ENCODE data around the gene SSTR4. TPM values are rescaled to one million over a fixed set of nuclear protein-coding genes. Genes with fewer than 3 reads are reported as not detected.

Gene SSTR4
- total RNA-seq, 1 donor: not detected

DNA sequence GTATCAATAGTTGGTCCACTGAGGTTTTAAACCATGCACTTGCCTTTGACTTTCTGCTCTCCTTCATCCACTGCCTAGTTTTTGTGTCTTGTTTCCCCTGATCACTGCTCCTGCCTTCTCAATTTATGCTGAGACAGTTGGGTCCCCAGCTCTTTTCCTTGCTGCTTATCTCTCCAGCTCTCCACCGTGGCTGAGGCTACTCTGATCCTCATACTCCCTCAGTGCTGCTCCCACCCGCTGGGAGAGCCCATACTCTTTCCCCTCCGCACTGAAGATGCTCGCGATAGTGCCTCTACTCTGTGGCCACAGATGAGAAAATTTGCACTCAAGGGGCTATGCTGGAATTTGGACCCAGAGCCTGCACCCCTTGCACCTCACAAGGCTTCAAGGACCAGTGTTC is 17.8 kb downstream of the SSTR4 start:
- H3K4me3 ChIP-seq (ENCODE audit: low read depth, low read length): no peak overlapping the region
- no peak for DNase-seq (ENCODE audit: low read depth)
- TF ChIP-seq, protein P1, sequence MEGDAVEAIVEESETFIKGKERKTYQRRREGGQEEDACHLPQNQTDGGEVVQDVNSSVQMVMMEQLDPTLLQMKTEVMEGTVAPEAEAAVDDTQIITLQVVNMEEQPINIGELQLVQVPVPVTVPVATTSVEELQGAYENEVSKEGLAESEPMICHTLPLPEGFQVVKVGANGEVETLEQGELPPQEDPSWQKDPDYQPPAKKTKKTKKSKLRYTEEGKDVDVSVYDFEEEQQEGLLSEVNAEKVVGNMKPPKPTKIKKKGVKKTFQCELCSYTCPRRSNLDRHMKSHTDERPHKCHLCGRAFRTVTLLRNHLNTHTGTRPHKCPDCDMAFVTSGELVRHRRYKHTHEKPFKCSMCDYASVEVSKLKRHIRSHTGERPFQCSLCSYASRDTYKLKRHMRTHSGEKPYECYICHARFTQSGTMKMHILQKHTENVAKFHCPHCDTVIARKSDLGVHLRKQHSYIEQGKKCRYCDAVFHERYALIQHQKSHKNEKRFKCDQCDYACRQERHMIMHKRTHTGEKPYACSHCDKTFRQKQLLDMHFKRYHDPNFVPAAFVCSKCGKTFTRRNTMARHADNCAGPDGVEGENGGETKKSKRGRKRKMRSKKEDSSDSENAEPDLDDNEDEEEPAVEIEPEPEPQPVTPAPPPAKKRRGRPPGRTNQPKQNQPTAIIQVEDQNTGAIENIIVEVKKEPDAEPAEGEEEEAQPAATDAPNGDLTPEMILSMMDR (IDR thresholded peaks at IDR 0.05; ENCODE audit: insufficient read depth, low read length): no peak

DNA sequence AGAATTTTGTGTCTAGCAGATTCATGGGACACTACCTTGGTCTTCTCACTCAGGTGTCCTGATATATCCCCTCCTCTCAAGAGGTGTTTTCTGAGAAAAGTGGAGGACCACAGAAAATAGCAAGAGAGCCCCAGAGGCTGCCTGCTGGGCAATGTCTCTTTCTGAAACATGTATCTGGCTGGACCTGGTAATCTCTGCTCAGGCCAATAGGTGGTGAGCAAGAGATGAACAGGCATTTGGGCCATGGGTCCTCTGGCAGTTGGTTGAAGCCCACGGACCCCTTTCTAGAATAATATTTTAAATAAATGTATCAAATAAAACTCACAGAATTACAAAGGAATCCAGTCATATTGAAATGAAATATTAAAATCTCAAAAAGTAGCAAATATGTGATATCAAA is 23.1 kb downstream of the SSTR4 start:
- TF ChIP-seq, protein P1 (IDR thresholded peaks at IDR 0.05; ENCODE audit: insufficient read depth, low read length): no peak
- H3K4me3 ChIP-seq (ENCODE audit: low read depth, low read length): no peak overlapping the region
- DNase-seq (ENCODE audit: low read depth): no peak

DNA sequence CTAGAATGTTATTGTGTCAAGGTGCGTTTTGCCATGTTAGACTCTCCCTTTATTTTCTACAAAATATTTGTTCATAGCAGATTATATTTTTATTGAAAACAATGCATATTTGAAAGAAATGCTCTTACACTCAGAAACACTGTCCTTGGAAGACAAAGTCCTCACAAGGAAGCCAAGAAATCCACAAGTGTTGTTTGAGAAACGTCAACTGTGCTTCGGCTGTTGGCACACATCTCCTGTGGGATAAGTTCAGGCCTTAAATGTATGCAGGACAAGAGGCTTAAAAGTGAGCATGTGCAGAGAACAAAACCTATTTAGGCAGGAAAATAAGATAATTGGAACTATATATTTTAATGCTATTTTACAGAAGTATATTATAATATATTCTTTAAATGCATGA is 23.9 kb downstream of the SSTR4 start:
- TF ChIP-seq, protein P1 (IDR thresholded peaks at IDR 0.05; ENCODE audit: insufficient read depth, low read length): no peak
- no peak overlapping the region for H3K4me3 ChIP-seq (ENCODE audit: low read depth, low read length)
- DNase-seq (ENCODE audit: low read depth): no peak

DNA sequence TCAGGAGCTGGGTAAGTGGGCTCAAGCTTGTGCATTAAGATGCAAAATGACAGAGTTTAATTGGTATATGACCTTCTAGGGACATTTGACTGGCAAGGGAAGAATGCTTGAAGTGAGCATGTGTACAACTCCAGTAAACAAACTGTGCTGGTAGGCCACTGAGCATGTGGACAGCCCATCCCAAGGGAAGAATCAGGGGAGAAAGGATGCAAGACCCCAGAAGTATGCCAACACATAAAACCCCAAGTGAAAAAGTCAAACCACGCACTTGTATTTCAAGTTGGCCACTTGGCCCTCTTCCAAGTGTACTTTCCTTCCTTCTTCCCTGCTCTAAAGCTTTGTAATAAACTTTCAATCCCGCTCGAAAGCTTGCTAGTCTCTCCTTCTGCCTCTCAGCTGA is 24.7 kb downstream of the SSTR4 start:
- H3K4me3 ChIP-seq (ENCODE audit: low read depth, low read length): no peak overlapping the region
- DNase-seq (ENCODE audit: low read depth): no peak
- TF ChIP-seq, protein P1 (IDR thresholded peaks at IDR 0.05; ENCODE audit: insufficient read depth, low read length): no peak

DNA sequence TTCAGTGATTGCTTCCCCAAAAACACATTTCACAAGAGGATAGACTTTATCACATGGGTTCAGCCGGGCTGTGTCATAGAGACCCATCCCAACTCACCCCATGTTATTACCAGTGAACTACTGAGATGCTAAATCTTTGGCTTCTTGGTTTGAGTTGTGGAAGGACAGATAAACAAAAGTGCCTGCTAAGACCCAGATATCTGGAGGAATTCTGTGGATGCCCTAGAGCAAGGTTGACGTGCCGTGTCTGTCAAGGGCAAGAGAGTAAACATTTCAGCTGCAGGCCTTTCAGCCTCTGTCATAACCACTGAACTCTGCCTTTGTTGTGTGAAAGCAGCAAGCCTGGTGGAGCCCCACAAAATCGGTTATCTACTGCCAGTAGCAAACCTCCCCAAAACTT is 25.5 kb downstream of the SSTR4 start:
- DNase-seq (ENCODE audit: low read depth): no peak
- TF ChIP-seq, protein P1 (IDR thresholded peaks at IDR 0.05; ENCODE audit: insufficient read depth, low read length): no peak
- no peak overlapping the region for H3K4me3 ChIP-seq (ENCODE audit: low read depth, low read length)

DNA sequence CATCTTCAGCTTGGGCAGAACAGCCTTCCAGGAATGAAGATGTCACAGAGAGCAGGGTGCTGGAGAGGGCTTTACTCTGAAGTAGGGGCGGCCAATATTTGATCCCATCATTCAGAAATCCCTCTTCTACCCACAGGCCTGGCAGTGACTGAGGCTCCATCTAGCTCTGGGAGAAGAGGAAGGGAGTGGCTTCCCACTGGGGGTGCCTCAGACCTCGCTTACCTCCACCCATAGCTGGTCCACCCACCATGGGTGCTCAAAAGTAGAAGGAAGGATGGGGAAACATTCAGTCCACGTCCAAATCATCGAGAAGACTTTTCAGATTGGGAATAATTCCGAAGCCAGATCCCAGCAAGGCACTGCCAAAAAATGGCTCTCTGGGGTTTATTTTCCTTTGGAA is 26.1 kb downstream of the SSTR4 start:
- TF ChIP-seq, protein P1 (IDR thresholded peaks at IDR 0.05; ENCODE audit: insufficient read depth, low read length): no peak
- no peak for DNase-seq (ENCODE audit: low read depth)
- no peak overlapping the region for H3K4me3 ChIP-seq (ENCODE audit: low read depth, low read length)
